ENCODE results near the gene CFAP77.

GRCh38 chr9:132582786-132583583 lies 173.0 kb downstream of the CFAP77 start:
- TF ChIP-seq POLR2AphosphoS5 (IDR thresholded peaks at IDR 0.05) (no peak), POLR2A (IDR thresholded peaks at IDR 0.05) (no peak), CTCF (IDR thresholded peaks at IDR 0.05) (no peak)

Measured in prostate gland (tissue), 2 donors.